NCI-H2081 (cell line): Measurements from ENCODE around the gene IP6K3.

Experiments
- DNase-seq, 2 experiments: peaks; one replicate each; lab custom pipeline; 2025; lab: John Stamatoyannopoulos, UW

Gene IP6K3

DNA sequence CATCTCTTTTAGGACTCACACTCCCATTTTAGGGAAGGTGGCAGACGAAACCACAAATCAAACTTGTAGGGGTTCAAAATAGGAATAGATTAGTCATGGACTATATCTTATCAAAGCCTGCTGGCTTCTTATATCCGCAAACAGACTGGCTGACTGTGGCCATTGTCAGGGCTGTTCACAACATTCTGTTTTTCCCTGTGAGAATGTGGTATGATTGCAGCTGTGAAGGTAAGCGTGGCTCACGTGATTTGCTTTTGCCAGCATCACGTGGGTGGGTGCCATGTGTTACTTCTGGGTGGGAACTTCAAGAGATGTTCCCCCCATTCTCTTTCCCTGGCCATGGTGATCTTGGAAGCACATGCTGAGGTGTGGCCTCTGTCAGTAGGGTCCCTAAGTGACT is 5.9 kb downstream of the IP6K3 start:
- DNase-seq, result no peak

DNA sequence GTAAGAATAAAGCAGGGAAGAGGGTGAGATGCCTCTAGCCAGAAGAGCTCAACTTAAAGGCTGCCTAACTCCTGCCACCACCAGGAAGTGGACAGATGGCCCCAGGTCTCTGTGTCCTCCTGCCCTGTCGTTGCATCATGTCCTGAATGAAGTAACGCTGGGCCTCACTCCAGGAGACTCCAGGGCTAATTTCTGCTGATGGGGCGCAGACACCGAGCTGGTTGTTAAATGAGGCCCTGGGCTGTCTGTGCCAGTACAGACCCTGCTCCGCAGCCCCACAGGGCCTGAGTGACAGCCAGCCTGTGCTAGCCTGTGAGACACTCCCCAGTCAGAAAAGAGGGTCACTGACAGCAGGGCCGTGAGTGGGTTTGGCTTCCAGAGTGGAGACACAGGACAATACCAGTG is 6.5 kb downstream of the IP6K3 start:
- no peak for DNase-seq

DNA sequence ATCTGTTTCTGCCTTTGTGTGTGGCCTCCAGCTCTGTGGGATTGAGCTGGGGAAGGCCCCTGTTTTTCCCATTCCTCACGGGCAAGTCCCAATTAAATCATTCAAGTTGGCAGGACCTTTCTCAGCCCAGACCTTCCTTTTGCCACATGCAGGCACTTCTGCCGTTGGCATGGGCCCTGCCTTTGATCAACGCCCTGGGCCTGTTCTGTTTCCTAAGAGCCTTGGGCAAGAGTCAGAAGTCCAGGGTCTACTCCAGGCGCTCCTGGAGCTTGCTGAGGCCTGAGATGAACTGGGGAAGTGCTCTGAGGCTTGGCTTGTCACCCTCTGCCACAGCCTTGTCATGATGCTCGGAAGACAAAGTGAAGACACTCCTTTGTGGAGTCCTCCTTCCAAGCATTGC is 7.1 kb downstream of the IP6K3 start:
- DNase-seq, result no peak

DNA sequence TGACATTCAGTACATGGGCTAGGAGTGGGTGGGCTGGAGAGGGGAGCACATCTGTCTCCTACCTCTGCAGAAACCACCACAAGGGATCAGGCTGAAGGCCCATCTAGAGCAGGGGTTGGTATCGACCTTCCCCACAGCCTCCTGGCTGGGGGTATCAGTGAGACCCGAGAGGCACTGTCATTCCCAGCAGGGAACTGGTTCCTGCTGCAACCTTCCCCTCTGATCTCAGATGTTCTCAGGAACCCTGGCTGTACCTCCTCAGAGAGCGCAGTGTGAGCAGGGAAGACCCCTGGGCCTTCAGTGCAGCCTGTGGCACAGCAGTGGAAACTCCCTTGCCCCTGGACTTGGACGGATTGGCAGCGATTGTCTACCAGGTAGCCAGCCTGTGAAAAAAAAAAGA is 7.8 kb downstream of the IP6K3 start:
- DNase-seq, result no peak

DNA sequence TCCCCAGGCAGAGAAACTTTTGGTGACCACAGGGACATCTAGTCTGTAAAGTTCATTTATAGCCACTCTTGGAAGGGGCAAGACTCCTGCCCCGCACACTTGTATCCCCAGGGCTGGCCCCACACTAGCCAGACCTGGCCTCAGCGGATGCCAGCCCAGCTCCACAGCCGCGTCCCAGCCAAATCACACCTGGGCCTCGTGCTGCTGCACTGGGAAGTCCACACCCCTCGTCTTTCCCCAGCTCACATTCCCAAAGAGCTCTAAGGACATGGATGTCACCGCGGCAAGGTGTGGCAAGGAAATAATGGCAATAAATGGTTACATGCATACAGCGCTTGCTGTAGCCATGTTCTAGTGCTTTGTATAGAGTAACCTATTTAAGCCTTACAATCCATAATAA is 8.6 kb downstream of the IP6K3 start:
- DNase-seq, result no peak

DNA sequence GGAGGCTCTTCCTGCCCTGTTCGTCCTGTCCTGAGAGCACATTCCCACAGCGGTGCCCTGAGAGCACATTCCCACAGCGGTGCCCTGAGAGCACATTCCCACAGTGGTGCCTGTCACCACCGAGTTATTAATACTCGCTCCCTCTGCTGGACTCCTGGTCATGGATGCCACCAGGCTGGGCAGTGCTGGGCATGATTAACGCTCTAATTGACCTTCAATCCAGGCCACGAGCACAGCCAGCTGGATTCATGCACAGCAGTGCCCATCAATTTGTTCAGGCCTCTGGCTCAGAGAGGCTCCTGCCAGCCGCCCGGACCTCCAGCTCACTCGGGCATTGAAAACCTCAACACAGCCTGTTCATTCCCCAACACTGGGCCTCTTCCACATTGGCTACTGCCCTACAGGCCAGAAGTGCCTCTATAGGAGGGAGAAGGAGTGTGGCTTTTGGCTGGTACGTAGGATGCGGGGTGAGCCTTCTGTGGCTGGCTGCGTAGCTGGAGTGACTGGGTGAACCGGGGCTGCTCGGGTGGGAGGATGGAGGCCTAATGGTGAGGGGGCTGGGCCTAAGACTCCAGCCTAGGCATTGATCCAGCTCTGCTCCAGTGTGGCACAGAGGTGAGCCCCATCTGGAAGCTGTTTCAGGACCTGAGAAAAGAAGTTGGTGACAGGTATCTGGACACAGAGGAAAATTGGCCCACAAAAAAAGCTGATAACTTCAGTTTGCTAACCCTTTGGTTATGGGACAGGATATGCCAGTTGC is 9.3 kb downstream of the IP6K3 start:
- no peak for DNase-seq

DNA sequence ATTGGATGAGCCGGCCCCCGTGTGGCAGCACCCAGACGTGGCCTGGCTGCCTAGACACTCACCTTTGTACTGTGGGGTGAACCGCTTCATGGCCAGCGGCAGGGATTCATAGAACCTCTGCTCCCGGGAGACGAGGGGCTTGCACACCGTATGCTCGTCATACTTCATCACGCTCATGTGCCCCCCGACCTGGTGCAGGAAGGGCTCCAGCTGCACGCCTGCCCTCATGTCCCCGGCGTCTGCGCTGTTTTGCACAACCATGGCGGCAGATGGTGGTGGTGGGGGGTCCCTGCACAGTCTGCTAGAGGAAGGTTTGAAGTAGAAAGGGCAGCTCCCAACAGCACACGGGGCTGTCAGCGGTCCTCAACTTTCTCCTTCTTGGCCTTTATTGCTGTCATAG is 11.5 kb downstream of the IP6K3 start:
- no peak for DNase-seq

DNA sequence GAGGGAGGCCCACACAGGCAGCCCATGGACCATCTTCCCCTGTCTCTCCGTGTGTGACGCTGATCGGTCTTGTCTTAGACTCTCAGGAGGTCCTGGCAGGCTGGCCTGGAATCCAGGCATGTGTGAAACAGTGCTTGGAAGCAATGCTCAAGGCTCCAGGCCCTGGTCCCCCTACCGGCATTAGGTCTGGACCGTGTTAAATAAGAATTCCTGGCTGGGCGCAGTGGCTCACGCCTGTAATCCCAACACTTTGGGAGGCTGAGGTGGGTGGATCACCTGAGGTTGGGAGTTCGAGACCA is 13.0 kb downstream of the IP6K3 start:
- no peak for DNase-seq

DNA sequence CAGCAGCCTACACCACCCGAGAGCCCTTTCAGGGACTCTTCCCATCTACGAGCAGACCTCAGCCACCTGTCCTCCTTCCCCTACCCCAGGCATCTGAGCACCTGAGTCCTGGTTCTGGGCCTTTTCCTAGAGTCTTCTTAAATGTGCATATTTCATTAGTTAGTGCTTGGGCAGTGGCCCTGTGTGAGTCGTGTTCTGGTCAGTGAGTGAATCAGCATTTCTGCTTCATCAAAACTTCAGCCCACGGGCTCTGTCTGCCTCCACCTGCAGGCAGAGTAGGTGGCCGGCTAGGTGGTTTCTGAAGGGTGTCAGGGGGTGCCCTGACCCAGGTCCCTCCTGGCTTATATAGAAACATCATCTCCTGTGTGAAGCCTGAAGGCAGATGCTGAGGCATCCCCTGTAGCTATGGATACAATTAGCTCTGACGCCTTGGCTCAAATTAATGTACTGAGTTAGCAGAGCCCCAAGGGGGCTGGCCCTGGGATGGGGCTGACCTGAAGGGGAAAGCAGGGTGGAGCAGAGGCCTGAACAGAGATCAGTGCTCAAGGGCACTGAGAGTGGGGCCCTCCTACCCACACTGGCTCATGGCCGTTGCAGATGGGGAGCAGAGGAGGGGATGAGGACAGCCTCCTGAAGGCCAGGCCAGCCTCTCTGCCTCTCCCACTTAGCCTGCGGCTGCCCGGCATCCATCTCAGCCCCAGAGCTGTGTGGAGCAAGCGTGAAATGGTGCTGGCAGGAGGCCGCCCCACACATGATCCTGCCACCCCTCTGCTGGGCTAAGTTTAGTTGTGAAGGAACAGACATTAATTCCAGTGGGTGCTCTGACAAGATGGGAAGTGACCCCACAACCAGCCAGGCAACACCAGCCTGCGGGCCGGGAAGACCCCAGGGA is 13.6 kb downstream of the IP6K3 start:
- no peak for DNase-seq

DNA sequence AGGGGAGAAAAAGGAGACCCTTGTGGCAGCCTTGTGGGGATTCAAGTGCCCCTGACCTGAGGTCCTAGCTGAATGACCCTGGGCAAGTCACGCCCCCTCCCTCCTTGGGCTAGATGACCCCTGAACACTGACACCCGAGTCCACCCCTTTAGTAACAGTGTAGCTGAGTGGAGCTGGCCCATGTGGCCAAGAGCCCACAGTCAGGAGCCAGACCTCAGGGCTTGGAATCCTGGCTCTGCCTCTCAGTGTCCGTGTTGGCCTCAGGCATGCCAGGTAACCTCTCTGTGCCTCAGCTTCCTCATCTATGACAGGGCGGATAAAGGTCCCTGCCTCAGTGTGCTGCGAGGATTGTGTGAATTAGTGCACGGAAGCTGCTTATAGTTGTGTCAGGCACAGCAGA is 14.3 kb downstream of the IP6K3 start:
- no peak for DNase-seq

DNA sequence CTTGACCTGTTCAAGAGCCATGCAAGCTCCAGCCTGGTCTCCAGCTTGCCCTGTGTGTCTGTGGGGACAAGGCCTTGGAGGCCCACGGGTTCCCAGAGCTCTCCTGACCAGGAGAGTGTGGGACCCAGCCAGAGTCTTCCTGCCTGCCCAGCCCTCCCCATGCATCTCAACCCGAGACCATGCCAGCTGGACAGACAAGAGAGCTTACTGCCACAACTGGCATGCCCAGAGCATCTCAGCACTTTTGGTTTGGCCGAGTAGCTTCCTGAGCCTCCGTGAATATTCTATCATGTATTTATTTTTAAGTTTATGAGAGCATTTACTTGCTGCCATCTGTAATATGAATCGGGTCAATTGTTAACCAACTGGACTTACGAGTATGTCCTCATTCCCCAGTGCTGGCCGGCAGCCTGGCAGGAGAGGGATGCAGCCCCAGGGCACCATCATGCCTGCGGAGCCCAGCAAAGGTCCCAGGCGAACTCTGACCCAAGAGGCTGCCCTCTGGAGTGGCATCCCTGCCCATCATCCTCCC is 14.9 kb downstream of the IP6K3 start:
- no peak for DNase-seq

DNA sequence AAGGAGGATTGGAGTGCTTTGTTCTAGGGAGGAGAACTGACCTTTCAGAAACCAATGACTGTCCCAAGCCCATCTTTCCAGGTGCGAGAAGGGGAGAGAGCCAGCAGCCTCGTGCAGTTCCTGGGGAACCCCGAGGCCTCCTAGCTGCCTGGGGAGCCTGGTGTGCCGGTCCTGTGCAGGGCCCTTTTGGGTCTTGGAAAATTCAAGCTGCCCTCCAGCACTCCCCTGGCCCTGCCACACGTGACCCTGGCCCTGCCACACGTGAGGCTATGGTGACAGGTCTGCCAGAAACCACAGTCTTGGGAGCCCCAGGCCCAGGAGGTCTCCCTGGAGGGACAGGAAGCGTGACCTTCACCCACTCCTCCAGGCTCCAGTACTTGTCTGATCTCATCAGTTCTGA is 15.7 kb downstream of the IP6K3 start:
- DNase-seq, result no peak

DNA sequence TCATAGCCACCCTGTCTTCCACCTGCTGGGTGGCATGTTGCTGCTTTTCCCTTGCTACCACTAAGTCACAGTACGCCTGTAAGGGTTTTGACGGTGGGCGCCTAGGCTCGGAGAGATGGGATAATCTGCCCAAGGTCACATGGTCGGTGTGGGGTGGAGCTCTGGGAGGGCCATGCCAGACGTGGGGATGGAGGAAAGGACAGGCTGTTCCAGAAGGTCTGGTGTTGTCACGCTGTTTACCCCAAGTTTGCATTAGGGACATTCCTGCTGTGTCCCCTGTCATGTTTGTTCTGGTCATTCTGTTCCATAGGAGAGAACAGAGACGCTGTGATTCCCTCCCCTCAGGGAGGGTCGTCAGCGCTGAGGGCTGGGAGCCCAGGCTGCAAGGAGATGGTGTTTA is 16.1 kb downstream of the IP6K3 start:
- no peak for DNase-seq

DNA sequence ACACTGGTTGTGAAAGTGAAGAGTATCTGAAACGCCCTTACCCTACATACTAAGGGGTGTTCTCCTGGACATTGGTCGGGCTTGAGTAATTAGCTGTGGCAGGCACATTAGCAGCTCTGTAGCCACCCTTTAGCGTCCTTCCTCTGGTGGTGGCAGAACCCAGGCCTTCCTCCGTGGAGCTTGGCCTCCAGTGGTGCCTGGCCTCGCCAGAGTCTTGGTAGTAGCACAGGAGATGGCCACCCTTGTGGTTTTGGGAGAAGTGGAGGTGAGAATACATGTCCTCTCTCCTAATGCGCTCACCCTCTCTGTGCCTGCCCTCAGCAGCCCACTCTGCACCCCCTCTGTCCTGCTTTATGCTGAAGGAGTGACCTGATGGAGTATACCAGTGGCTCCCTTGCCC is 17.6 kb downstream of the IP6K3 start:
- DNase-seq, result no peak

DNA sequence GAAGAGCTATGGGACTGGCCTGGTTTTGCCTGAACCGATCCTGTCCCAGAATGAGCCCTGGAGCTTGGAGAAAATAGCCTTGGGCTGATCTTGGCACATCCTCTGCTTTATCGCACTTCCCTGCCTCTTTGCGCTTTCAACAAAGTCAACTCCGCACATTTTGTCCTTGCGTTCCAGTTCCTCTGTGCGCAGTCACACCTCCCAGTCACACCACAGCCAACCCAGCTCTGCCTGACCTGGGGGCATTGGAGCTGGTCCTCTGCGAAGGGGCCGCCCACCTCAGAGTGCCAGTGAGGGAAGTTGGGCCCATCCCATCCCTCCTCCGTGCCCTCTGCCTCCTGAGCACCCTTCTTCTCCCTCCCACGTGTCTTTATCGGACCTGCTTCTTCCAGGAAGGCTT is 18.3 kb downstream of the IP6K3 start:
- DNase-seq, result no peak

DNA sequence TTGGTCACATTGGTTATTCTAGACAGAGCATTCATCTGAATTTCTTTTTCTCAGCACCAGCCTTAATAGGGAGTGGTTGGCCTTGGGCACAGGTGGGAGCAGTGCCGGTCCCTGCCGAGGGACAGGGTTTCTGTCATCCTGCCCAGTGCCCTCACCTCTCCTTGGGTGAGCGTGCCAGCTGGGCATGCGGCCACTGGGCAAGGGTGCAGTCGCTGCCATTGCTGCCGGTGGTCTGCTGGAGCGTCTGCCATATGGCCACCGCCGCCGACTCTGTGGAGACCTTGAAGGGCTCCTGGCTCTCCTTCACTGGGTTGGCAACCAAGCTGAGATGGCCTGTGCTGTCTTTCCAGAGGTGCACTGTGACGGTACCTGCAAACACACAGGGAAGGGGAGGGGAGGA is 18.8 kb downstream of the IP6K3 start:
- no peak for DNase-seq

DNA sequence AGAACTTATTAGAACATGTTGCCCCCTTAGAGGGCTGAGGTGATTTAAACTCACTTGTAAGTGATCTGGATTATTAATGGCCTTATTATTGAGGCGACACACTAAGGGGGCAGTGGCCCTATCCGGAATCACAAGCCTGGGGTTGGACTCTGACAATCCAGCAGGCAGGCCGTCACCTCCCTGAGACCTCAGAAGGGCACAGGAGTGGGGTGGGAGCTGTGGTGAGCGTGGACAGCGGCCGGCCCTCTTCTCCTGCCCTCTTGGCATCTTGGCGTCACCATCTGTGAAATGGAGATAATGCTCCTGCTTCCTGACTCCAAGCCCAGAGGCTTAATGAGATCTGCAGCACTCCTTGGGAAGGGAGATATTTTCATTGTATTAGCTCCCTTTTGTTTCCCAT is 19.6 kb downstream of the IP6K3 start:
- DNase-seq, result no peak

DNA sequence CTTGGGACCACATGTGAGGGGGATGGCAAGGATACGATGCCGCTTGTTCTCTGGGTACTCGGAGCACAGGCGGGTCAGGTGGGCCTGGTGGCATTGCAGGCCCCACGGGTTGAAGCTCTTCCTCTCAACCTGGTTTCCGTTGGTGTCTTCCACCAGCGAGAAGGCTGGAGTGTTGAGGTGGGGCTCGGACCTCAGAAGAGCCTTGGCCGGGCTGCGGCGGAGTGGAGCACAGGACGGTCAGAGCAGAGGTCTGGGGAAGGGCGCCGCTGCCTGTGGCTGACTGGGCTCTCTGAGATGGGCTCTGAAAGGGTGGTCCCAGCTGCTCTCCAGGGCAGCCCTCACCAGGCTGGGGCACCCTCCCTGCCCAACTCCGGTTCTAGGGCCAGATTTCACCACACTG is 20.0 kb downstream of the IP6K3 start:
- DNase-seq, result no peak

DNA sequence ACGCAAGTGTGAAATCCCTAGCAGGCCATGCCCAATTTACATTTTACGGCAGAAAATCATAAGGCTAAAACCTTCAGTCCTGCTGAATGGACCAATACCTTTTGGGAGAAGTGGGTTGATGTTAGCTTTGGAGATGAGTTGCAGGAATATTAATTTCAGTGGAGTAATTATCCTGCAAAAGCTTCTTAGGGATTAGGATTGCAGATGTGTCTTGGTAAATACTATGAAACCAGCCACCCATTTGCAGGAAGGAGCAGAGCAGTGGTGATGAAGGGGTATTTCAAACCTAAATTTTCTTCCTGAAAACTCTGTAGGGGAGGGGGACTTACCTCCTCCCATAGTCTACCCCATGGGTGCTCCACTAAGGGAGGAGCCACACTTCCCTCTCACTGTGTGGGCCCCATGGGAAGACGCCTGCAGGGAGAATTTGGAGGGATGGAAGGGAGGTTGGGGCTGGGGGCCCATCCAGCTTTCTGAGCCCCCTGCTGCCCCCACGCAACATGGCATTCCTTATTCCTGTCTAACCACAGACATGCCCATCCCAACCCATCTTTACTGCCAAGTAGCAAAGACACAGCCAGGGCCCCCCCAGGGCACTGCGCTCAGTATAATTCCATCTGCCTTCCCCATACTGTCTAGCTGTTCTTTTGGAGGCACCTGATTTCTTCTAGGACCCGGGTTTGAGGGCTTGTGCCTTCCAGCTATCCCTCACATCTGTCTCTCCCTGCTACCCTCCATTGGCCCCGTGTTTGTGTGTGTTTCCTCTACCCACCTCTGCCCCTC is 20.6 kb downstream of the IP6K3 start:
- DNase-seq, result no peak

DNA sequence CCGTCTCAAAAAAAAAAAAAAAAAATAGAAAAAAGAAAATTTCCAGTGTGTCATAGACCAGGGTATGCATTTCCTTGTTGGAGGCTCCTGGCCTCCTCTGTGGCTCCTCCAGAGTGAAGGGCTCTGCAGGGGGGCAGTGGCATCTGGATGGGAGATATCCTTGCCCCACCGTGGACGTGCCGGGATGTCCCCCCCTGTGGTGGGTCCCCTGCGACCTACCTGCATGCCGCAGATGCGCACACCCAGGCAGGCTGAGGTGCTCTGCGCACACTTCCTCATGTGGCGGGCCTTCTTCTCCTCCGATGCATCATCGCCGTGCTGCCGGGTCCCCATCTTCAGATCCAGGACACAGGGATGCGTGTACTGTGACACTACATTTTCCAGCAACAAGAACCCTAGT is 21.5 kb downstream of the IP6K3 start:
- no peak for DNase-seq

DNA sequence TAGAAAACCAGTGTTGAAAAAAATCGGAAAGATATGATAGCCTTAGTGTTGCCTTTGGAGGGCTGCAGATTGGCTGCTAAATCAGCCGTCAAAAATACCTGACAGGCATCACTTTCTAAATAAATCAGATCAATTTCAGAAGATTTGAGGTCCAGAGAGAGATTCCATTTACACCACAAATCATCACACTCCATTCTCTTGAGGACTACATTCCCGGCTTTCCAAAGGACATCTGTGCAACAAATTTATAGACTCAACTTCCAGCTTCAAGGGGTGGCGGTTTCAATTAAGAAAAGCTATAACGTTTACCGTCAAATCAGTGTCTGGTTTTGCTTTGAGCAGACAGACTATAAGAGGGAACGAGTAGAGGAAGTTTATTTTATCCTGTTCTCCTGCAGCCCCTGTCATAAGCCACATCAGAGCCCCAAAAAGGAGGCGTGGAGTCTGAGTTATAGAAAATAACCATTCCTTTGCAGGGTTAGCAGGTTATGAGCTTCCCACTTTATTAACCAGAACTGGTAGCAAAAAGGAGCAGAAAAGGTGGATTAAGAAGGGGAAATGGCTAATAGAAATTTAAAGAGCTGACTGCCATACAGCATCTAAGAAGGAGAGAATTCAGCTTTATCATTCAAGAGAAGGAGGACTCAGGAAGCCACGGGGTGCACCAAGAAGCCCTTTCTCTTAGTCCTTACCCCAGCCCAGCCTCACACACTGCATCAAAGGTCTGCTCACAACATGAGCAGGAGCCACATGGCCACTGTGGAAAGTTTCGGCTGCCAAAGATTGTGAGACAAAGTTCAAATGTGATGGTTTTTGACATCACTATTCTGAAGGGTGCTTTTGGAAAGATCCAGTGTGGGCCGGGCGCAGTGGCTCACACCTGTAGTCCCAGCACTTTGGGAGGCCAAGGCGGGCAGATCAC is 22.3 kb downstream of the IP6K3 start:
- no peak for DNase-seq
